ENCODE results near the gene SUMO4. TPM values are rescaled to one million over a fixed set of nuclear protein-coding genes. Genes with fewer than 3 reads are reported as not detected.
"Not testable (repeated sequence)": the region's sequence is repeated elsewhere in the genome, so short reads cannot be mapped to it uniquely, and the experiment has no call there.

The SUMO4 gene
- total RNA-seq, 1 donor from 2014 or later: 3.9 TPM

- H3K9me3 ChIP-seq: no peaks in the 10 kb centered on the region
- H3K4me1 ChIP-seq: peaks cover under 1% of the 10 kb centered on the region
- DNase-seq (ENCODE audit: extremely low spot score in 2 of 2): no peak
- H3K4me3 ChIP-seq: no peak overlapping the region
- no peak for TF ChIP-seq POLR2AphosphoS5 (IDR thresholded peaks at IDR 0.05; ENCODE audit: insufficient read depth in 1 of 2, low read depth in 1 of 2)
- H3K27me3 ChIP-seq: no peaks in the 10 kb centered on the region
- H3K36me3 ChIP-seq: no peaks in the 10 kb centered on the region
- intact Hi-C loops (cut with DNase I): loop anchor here (10.0 kb wide), 1 partner anchor 76 kb away; no protein-coding TSS in a partner anchor
- no peak overlapping the region for H3K27ac ChIP-seq
Measured at GRCh38 chr6:149438855-149439254, 38.8 kb downstream of the SUMO4 start.

- intact Hi-C loops (cut with DNase I): loop anchor here (10.0 kb wide), 1 partner anchor 75 kb away; no protein-coding TSS in a partner anchor
- DNase-seq (ENCODE audit: extremely low spot score in 2 of 2): no peak
- Histone ChIP-seq H3K27ac (no peak overlapping the region), H3K9me3 (no peaks in the 10 kb centered on the region), H3K27me3 (no peaks in the 10 kb centered on the region), H3K4me3 (no peak overlapping the region), H3K4me1 (no peaks in the 10 kb centered on the region), H3K36me3 (no peaks in the 10 kb centered on the region)
- TF ChIP-seq POLR2A (IDR thresholded peaks at IDR 0.05) (no peak), CTCF (IDR thresholded peaks at IDR 0.05) (no peak), POLR2AphosphoS5 (IDR thresholded peaks at IDR 0.05; ENCODE audit: insufficient read depth in 1 of 2, low read depth in 1 of 2) (no peak)
Measured at GRCh38 chr6:149439626-149440025, 39.6 kb downstream of the SUMO4 start.

GRCh38 chr6:149440735-149441671 lies 40.9 kb downstream of the SUMO4 start:
- DNase-seq (ENCODE audit: extremely low spot score in 2 of 2): no peak
- Histone ChIP-seq H3K4me1 (no peaks in the 10 kb centered on the region), H3K4me3 (no peak overlapping the region), H3K27me3 (no peaks in the 10 kb centered on the region), H3K9me3 (no peaks in the 10 kb centered on the region), H3K36me3 (no peaks in the 10 kb centered on the region), H3K27ac (no peak overlapping the region)
- intact Hi-C loops (cut with DNase I): no loop called here
- no peak for TF ChIP-seq CTCF (IDR thresholded peaks at IDR 0.05)

- H3K36me3 ChIP-seq: no peaks in the 10 kb centered on the region
- H3K4me3 ChIP-seq: no peak overlapping the region
- H3K9me3 ChIP-seq: no peaks in the 10 kb centered on the region
- H3K27me3 ChIP-seq: no peaks in the 10 kb centered on the region
- no peak for TF ChIP-seq POLR2A (IDR thresholded peaks at IDR 0.05)
- no peak for TF ChIP-seq CTCF (IDR thresholded peaks at IDR 0.05)
- no peak for TF ChIP-seq POLR2AphosphoS5 (IDR thresholded peaks at IDR 0.05; ENCODE audit: insufficient read depth in 1 of 2, low read depth in 1 of 2)
- H3K27ac ChIP-seq: no peak overlapping the region
- DNase-seq (ENCODE audit: extremely low spot score in 2 of 2): no peak
- intact Hi-C loops (cut with DNase I): no loop called here
- no peaks in the 10 kb centered on the region for H3K4me1 ChIP-seq
Measured at GRCh38 chr6:149441740-149442139, 41.7 kb downstream of the SUMO4 start.

- no peaks in the 10 kb centered on the region for H3K9me3 ChIP-seq
- intact Hi-C loops (cut with DNase I): no loop called here
- no peaks in the 10 kb centered on the region for H3K4me1 ChIP-seq
- no peaks in the 10 kb centered on the region for H3K27me3 ChIP-seq
- no peak overlapping the region for H3K4me3 ChIP-seq
- TF ChIP-seq POLR2A (IDR thresholded peaks at IDR 0.05): no peak
- DNase-seq (ENCODE audit: extremely low spot score in 2 of 2): no peak
- H3K27ac ChIP-seq: no peak overlapping the region
- no peaks in the 10 kb centered on the region for H3K36me3 ChIP-seq
Measured at GRCh38 chr6:149443411-149444181, 43.5 kb downstream of the SUMO4 start.

- DNase-seq (ENCODE audit: extremely low spot score in 2 of 2); intact Hi-C loops (cut with DNase I); H3K9me3 ChIP-seq; H3K27ac ChIP-seq; H3K27me3 ChIP-seq; H3K4me1 ChIP-seq; H3K4me3 ChIP-seq; H3K36me3 ChIP-seq: not testable (repeated sequence)
Measured at GRCh38 chr6:149444360-149445094, 44.5 kb downstream of the SUMO4 start.
